ENCODE results near the gene DCST2.
A peak's percentile ranks its signal among the peaks of the same experiment; 100 is the strongest.

The DCST2 gene

DNA sequence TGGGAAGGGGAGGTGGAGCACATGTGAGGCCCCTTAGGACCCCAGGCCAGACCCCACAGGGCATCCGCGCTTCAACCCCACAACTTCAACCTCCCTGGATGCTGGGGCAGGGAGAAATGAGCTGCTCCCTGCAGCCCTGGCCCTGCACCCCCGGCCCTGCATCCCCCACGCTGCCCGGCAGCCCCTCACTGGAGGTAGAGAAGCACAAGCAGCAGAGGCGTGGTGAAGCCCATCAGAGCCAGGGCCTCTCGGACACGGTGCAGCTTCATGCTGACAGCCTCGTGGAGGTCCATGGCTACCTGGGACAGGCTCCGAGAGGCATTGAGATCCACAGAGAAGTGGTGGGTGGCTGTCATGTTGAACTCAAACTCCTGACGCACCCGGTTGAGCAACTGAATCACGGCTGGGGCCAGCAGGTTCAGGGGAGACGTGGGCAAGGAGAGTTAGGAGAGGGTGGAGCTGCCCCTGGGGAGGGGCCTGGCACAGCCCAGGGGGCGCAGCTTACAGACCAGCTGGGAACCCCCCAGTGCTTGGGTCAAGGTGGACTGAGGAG is 3.3 kb downstream of the DCST2 start:
- Histone ChIP-seq H3K9me3 (ENCODE audit: control insufficient read depth, low read depth, low read length) (no peaks in the 10 kb centered on the region), H3K36me3 (ENCODE audit: control insufficient read depth, low read depth, low read length) (no peaks in the 10 kb centered on the region), H3K27ac (ENCODE audit: low read length) (no peak overlapping the region)

DNA sequence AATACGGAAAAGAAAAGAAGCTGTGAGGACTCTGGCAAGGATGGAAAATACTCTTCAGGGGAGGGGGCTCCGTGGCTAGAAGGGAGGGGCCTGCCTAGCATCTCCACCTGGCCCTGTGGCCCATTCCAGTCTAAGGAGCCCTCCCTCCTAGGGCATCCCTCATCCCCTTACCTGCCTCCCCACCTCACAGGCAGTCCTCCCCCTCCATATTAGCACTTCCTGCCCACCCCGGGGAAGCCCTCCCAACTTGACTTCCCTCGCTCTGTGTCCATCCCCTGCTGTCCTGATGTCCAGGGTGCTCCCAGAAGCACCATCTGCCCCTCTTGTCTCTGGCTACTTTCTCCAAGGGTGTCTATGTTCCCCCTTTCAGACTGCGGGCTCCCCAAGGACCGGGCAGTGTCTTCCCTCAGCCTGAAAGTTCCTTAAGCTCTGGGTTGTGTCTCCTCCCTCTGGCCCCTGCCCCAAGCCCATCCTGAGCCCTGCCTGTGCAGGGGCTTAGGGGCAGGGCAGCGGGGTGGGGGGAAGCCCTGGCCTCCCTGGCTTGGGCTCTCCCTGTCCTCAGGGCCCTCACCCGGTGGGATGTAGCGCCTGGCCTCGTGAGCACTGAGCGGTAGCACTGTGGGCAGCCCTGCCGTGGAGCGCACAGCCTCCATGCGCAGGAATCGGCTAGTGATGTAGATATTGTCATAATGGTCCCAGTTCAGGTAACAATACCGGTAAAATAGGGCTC is 3.9 kb downstream of the DCST2 start:
- Histone ChIP-seq H3K27me3 (ENCODE audit: control insufficient read depth, insufficient read depth, low read length) (no peaks in the 10 kb centered on the region), H3K9me3 (ENCODE audit: control insufficient read depth, low read depth, low read length) (no peaks in the 10 kb centered on the region), H3K27ac (ENCODE audit: low read length) (no peak overlapping the region), H3K4me1 (ENCODE audit: control insufficient read depth, low read depth, low read length) (no peaks in the 10 kb centered on the region), H3K36me3 (ENCODE audit: control insufficient read depth, low read depth, low read length) (no peaks in the 10 kb centered on the region), H3K4me3 (ENCODE audit: low read length) (no peak overlapping the region), H3K9ac (ENCODE audit: low read length) (no peak overlapping the region)

More for the DNA sequence above, 3.3 kb downstream of the DCST2 start:
- Histone ChIP-seq H3K4me1 (ENCODE audit: control insufficient read depth, low read depth, low read length) (no peaks in the 10 kb centered on the region), H3K9ac (ENCODE audit: low read length) (no peak overlapping the region), H3K4me3 (ENCODE audit: low read length) (no peak overlapping the region), H3K27me3 (ENCODE audit: control insufficient read depth, insufficient read depth, low read length) (no peaks in the 10 kb centered on the region)

- Histone ChIP-seq H3K4me3 (ENCODE audit: low read length) (no peak overlapping the region), H3K9me3 (ENCODE audit: control insufficient read depth, low read depth, low read length) (no peaks in the 10 kb centered on the region), H3K27ac (ENCODE audit: low read length) (no peak overlapping the region), H3K9ac (ENCODE audit: low read length) (no peak overlapping the region), H3K36me3 (ENCODE audit: control insufficient read depth, low read depth, low read length) (no peaks in the 10 kb centered on the region), H3K4me1 (ENCODE audit: control insufficient read depth, low read depth, low read length) (no peaks in the 10 kb centered on the region), H3K27me3 (ENCODE audit: control insufficient read depth, insufficient read depth, low read length) (no peaks in the 10 kb centered on the region)
These were observed 7.0 kb downstream of the DCST2 start for GRCh38 chr1:155026588-155026987.

DNA sequence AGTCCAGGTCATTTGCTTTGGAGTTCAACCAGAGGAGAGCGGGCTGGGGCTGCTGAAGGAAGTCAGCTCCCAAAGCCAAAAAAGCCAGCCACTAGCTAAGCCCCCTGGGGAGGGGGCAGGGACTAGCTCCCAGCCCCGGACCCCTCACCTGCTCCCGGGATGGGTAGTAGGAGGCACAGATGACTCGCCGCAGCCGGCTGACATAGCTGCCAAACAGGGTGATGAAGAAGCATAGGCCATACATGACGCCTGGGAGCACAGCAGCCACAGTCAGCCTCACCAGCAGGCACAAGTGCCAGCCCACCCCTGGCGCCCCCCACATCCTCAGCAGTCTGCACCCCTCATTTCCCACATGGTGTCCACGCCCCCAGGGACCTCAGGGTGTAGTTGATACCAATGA is 7.4 kb downstream of the DCST2 start:
- H3K36me3 ChIP-seq (ENCODE audit: control insufficient read depth, low read depth, low read length) = no peaks in the 10 kb centered on the region
- H3K27me3 ChIP-seq (ENCODE audit: control insufficient read depth, insufficient read depth, low read length) = no peaks in the 10 kb centered on the region
- H3K4me1 ChIP-seq (ENCODE audit: control insufficient read depth, low read depth, low read length) = no peaks in the 10 kb centered on the region
- no peak overlapping the region for H3K9ac ChIP-seq (ENCODE audit: low read length)
- H3K9me3 ChIP-seq (ENCODE audit: control insufficient read depth, low read depth, low read length) = no peaks in the 10 kb centered on the region
- H3K4me3 ChIP-seq (ENCODE audit: low read length) = no peak overlapping the region
- H3K27ac ChIP-seq (ENCODE audit: low read length) = no peak overlapping the region

- no peak overlapping the region for H3K4me3 ChIP-seq (ENCODE audit: low read length)
- no peaks in the 10 kb centered on the region for H3K27me3 ChIP-seq (ENCODE audit: control insufficient read depth, insufficient read depth, low read length)
- no peak overlapping the region for H3K27ac ChIP-seq (ENCODE audit: low read length)
- no peaks in the 10 kb centered on the region for H3K36me3 ChIP-seq (ENCODE audit: control insufficient read depth, low read depth, low read length)
- H3K9ac ChIP-seq (ENCODE audit: low read length) = no peak overlapping the region
- H3K9me3 ChIP-seq (ENCODE audit: control insufficient read depth, low read depth, low read length) = no peaks in the 10 kb centered on the region
- H3K4me1 ChIP-seq (ENCODE audit: control insufficient read depth, low read depth, low read length) = no peaks in the 10 kb centered on the region
These were observed 9.3 kb downstream of the DCST2 start for GRCh38 chr1:155024315-155024714.

DNA sequence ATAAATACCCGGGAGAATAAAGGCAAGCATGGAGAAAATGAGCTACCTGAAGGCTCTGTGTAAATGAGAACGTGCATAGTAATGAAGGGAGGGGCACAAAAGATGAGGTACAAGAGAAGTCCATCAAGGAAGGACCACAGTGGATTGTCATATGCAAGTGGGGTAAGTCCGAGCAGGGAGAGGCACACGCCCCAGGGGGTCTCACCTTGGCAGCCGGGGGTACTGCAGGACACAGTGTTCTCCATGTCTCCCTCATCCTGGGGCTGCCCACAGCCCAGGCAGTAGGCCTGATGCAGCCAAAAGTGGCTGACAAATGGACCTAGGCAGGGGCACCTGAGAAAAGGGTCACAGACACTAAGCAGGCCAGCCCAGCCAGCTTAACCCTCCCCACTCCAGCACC is 10.0 kb downstream of the DCST2 start:
- H3K4me3 ChIP-seq (ENCODE audit: low read length) = no peak overlapping the region
- H3K27ac ChIP-seq (ENCODE audit: low read length) = no peak overlapping the region
- no peaks in the 10 kb centered on the region for H3K4me1 ChIP-seq (ENCODE audit: control insufficient read depth, low read depth, low read length)
- H3K9ac ChIP-seq (ENCODE audit: low read length) = no peak overlapping the region
- no peaks in the 10 kb centered on the region for H3K9me3 ChIP-seq (ENCODE audit: control insufficient read depth, low read depth, low read length)
- no peaks in the 10 kb centered on the region for H3K27me3 ChIP-seq (ENCODE audit: control insufficient read depth, insufficient read depth, low read length)
- no peaks in the 10 kb centered on the region for H3K36me3 ChIP-seq (ENCODE audit: control insufficient read depth, low read depth, low read length)

DNA sequence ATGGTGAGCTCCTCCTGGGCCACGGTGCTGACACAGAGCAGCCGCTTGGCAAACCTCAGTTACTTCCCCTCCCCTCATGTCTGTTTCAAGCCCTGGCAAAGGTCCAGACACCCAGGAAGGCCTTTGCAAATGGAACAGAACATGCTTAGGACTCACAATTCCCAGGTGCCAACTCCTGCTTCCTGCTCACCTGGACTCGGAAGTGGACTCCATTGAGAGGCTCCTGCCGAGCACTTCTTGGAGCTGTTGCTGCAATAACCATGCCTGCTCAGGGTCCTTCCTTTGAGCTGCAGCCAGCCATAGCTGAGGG is 10.7 kb downstream of the DCST2 start:
- no peak overlapping the region for H3K27ac ChIP-seq (ENCODE audit: low read length)
- peaks cover 2% of the 10 kb centered on the region for H3K4me1 ChIP-seq (ENCODE audit: control insufficient read depth, low read depth, low read length)
- H3K27me3 ChIP-seq (ENCODE audit: control insufficient read depth, insufficient read depth, low read length) = no peaks in the 10 kb centered on the region
- no peak overlapping the region for H3K4me3 ChIP-seq (ENCODE audit: low read length)
- no peak overlapping the region for H3K9ac ChIP-seq (ENCODE audit: low read length)
- no peaks in the 10 kb centered on the region for H3K9me3 ChIP-seq (ENCODE audit: control insufficient read depth, low read depth, low read length)
- no peaks in the 10 kb centered on the region for H3K36me3 ChIP-seq (ENCODE audit: control insufficient read depth, low read depth, low read length)

DNA sequence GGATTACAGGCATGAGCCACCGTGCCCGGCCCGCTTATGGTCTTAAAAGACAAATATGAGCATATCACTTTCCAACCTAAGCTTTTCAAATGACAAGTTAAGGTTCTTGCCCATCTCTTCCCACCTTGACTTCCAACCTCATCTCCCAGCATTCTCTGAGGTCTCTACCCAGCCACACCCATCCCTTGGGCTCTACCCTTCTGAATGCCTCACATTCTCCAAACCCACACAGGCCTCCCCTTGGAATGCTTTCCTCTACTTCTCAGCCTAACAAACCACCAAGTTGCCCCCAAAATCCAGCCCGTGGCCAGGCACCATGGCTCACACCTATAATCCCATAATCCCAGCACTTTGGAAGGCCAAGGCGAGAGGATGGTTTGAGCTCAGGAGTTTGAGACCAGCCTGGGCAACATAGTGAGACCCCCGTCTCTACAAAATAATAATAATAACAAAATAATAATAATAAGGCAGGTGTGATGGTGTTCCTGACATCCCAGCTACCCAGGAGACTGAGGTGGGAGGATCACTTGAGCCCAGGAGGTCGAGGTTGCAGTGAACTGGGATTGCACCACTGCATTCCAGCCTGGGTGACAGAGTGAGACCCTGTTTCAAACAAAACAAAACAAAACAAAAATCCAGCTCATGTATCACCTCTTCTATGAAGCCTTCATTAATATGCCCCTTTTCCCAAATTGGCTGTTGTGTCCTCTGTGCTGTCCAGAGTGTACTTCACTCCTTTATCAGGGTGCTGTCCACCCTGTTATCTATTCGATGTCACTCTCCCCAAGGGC is 11.2 kb downstream of the DCST2 start:
- Histone ChIP-seq H3K4me3 (ENCODE audit: low read length) (no peak overlapping the region), H3K36me3 (ENCODE audit: control insufficient read depth, low read depth, low read length) (no peaks in the 10 kb centered on the region), H3K27ac (ENCODE audit: low read length) (no peak overlapping the region), H3K4me1 (ENCODE audit: control insufficient read depth, low read depth, low read length) (peaks cover 4% of the 10 kb centered on the region), H3K9ac (ENCODE audit: low read length) (no peak overlapping the region), H3K27me3 (ENCODE audit: control insufficient read depth, insufficient read depth, low read length) (no peaks in the 10 kb centered on the region), H3K9me3 (ENCODE audit: control insufficient read depth, low read depth, low read length) (no peaks in the 10 kb centered on the region)

DNA sequence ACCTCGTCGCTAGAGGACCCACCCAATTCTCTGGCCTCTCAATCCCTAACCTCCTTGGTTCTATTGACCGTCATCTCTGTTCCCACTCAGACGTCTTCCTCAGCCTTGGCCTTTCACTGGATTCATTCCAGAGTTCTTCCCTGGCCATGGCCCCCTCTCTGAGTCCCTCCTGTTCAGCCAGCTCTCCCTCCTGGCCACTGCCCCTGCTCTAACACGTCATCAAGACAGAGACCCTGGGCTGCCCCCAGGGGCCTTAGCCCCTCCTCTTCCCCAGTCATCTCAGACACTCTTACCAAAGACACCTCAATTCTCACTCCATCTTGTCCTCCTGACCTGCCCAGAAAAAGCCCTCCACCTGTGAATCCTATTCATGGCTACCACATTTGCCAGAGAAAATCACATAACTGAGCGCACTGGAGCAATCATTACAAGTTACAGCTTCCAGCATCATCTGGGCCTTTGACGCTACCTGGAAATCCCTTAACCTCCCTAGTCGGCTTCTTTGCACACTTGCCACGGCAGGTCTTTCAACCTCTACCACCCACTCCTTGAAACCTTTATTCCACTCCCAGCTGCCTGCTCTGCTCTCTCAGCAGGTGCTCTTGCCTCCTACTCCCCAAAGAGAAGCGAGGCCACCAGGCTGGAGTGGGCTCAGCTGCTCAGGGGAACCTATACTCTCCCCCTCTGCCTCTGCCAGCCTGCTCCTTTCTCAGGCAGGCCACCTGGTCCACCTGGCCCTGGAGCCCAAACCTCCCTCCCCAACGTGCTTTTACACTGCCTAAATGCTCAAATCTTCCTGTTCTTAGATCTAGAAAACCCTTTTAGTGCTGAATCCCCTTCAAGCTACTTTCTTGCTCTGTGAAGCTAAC is 14.0 kb downstream of the DCST2 start:
- Histone ChIP-seq H3K4me1 (ENCODE audit: control insufficient read depth, low read depth, low read length) (peaks cover 9% of the 10 kb centered on the region), H3K9me3 (ENCODE audit: control insufficient read depth, low read depth, low read length) (no peaks in the 10 kb centered on the region), H3K9ac (ENCODE audit: low read length) (no peak overlapping the region), H3K4me3 (ENCODE audit: low read length) (no peak overlapping the region), H3K36me3 (ENCODE audit: control insufficient read depth, low read depth, low read length) (peaks cover 8% of the 10 kb centered on the region), H3K27ac (ENCODE audit: low read length) (no peak overlapping the region), H3K27me3 (ENCODE audit: control insufficient read depth, insufficient read depth, low read length) (no peaks in the 10 kb centered on the region)

DNA sequence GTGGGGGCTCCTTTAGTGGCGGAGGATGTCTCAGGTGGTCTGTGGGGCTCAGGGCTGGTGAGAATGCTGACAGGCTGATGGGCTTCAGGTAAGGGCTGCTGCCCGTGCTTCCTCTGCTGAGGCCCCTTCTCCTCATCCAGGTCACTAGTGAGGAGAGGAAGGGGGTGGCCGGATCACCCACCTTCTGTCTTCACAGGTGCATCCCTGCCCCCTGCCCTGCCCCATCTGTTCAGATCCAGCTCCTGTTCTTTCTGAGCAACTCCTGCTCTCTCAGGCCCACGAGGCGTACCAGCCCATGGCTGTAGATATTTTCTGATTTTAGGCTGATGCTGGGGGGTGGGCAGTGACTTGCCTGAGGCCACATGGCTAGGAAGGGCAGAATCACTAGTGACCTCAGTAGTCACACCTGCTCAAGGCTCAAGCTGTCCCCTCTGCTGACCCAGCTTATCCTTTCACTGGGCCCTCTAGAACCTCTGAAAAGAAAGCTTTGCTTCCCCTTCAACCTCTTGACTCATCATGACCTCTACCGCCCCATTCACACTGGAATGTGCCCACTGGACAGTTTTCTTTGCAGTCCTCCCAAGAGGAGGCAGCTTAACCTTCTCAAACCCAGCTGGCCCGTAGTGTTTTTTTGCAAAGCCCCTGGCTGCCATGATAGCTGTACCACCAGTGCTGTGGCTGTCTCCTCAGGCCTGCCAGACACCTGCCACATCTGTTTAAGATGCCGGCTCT is 14.8 kb downstream of the DCST2 start:
- no peak overlapping the region for H3K4me3 ChIP-seq (ENCODE audit: low read length)
- H3K9ac ChIP-seq (ENCODE audit: low read length) = no peak overlapping the region
- H3K27ac ChIP-seq (ENCODE audit: low read length) = no peak overlapping the region
- no peaks in the 10 kb centered on the region for H3K27me3 ChIP-seq (ENCODE audit: control insufficient read depth, insufficient read depth, low read length)
- H3K36me3 ChIP-seq (ENCODE audit: control insufficient read depth, low read depth, low read length) = peaks cover 10% of the 10 kb centered on the region
- no peaks in the 10 kb centered on the region for H3K9me3 ChIP-seq (ENCODE audit: control insufficient read depth, low read depth, low read length)
- peaks cover 9% of the 10 kb centered on the region for H3K4me1 ChIP-seq (ENCODE audit: control insufficient read depth, low read depth, low read length)

DNA sequence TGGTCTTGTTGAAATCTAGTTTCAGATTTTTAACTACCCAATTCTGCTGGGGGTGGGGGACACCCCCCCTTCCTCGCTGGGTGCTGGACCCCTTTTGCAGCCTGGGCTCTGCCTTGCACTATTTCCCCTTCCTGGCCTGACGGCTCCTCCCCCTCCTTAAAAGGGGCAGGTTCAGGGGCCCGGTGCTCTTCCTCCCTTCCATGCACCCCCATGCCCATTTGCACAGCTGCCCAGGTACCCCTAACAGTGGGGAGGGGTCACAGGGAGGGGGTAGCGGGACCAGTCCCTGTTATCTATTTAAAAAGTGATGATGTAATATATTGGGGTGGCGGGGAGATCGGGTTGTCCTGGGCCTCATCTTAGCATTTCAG is 15.7 kb downstream of the DCST2 start:
- no peak overlapping the region for H3K27ac ChIP-seq (ENCODE audit: low read length)
- no peaks in the 10 kb centered on the region for H3K9me3 ChIP-seq (ENCODE audit: control insufficient read depth, low read depth, low read length)
- no peaks in the 10 kb centered on the region for H3K27me3 ChIP-seq (ENCODE audit: control insufficient read depth, insufficient read depth, low read length)
- peak overlapping the region; percentile 68 for H3K9ac ChIP-seq (ENCODE audit: low read length)
- peak overlapping the region; percentile 60 for H3K4me3 ChIP-seq (ENCODE audit: low read length)
- peaks cover 15% of the 10 kb centered on the region for H3K4me1 ChIP-seq (ENCODE audit: control insufficient read depth, low read depth, low read length)
- H3K36me3 ChIP-seq (ENCODE audit: control insufficient read depth, low read depth, low read length) = peaks cover 10% of the 10 kb centered on the region

All from iPS-18a (cell line).